ENCODE results near the gene GLB1L3.

- TF ChIP-seq CTCF (IDR thresholded peaks at IDR 0.05; ENCODE audit: low read depth, low read length, poor library complexity, severe bottlenecking), result no peak
- no peak for TF ChIP-seq EZH2phosphoT487 (IDR thresholded peaks at IDR 0.05; ENCODE audit: borderline replicate concordance, low read length)
Measured at GRCh38 chr11:134349802-134350355, 73.7 kb downstream of the GLB1L3 start.
